A549 treated with AZD2906 at 1 μM for 4 hours (cell line): Measurements from ENCODE around the gene RNF183. TPM values are rescaled to one million over a fixed set of nuclear protein-coding genes. Genes with fewer than 3 reads are reported as not detected.

ENCODE experiments used
- total RNA-seq: library from RNA; stranded (reverse); fragments of 200-300 nt; extraction: Qiagen RNA extraction; gene quantifications from 5 replicates; pipeline ENCODE4 v1.2.3, GENCODE V29; 2022

The RNF183 gene, protein sequence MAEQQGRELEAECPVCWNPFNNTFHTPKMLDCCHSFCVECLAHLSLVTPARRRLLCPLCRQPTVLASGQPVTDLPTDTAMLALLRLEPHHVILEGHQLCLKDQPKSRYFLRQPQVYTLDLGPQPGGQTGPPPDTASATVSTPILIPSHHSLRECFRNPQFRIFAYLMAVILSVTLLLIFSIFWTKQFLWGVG
- 0.10 to 0.19 TPM in 2 of 5 replicates, not detected in the others for total RNA-seq

DNA sequence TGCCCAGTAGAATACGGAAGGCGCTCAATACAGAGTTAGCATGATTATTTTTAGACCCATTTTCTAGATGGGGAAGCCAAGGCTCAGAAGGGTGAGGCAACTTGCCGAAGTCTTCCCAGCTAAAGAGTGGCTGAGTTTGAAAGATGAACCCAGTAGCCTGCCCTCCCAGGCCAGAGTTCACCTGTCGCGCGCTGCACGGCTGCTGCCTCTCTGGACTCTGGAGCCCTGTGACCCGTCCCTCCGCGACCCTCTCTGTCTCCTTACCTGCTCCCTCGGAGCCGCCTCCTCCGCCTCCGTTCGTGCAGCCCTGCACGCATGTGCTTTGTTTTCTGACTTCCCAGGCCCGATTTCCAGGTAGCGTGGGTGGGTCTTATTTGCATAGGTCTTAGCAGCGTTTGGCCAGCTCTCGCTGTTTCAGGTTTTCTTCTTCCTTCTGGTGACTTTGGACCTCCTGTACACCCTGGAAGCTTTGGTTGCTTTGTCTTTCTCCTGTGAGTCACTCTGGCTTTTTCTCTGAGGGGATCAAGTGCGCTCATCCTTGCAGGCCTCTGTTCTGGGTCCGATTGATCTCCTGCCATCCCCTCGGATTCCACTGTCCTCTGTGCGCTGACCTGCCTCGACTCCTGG, at the start of gene RNF183:
Gene RNF183, minus strand, starts transcription at position 585 of the 627 bp plus-strand sequence. CDS start 5,192 bp downstream, outside the sequence.

DNA sequence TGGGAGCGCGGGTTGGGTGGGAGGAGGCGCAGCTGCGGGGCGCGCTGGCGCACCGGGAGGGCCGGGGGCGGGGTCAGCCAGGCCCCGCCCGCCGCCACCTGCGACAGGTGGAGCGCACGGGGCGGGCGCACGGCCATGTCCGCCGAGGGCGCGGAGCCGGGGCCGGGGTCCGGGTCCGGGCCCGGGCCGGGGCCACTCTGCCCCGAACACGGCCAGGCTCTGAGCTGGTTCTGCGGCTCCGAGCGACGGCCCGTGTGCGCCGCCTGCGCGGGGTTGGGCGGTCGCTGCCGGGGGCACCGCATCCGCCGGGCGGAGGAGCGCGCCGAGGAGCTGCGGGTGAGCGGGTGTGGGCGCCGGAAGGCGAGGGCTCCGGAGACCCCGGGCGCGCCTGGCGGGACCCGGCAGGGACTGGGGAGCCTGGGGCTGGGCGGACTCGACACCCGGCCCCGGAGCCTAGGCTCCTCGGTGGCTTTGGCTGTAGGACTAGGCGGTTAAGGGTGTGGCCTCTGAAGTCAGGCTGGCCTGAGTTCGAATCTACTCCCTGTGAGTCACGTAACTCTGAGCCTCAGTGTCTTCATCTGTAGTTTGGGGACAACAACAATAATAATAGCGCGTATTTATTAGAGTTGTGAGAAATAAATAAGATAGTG, 46.4 kb upstream of the RNF183 start, which contains the start of gene BSPRY:
Gene BSPRY, plus strand, starts transcription at position 97 of the 650 bp plus-strand sequence. Its CDS starts 39 bp downstream, at position 136.

DNA sequence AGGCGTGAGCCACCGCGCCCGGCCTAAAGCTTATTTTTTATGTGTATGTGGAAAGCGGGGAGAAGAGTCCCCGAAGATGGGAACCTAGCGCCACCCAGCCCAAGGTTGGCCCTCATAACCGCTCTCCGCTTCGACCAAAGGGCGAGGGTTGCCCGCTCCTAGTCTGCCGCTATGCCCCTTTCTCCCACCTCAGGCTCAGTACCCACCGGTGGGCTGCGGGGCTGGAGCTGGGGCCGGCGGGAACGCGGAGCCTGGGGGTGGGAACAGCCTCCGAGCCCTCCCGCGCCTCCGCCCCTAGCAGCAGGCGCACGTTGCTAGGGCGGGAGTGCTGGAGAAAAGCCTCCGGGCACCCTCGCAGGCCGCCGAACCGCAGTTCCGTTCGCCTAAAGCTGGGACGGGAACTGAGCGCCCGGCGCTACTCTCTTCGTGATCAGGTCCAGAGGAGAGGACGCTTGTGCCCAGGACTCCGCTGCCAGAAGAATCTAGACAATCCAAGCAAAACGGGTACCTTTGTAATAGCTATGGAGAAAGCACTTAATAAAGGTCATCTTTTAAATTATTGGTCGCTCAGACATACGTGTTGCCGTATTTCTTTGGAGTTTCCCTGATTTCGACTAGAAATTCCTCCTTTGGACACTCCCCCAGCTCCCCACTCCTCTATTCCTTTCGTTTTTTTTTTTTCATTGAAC, 37.0 kb upstream of the RNF183 start, which contains the start of gene WDR31:
Gene WDR31, minus strand, starts transcription at position 265 of the 689 bp plus-strand sequence. CDS start 8,253 bp downstream, outside the sequence.

DNA sequence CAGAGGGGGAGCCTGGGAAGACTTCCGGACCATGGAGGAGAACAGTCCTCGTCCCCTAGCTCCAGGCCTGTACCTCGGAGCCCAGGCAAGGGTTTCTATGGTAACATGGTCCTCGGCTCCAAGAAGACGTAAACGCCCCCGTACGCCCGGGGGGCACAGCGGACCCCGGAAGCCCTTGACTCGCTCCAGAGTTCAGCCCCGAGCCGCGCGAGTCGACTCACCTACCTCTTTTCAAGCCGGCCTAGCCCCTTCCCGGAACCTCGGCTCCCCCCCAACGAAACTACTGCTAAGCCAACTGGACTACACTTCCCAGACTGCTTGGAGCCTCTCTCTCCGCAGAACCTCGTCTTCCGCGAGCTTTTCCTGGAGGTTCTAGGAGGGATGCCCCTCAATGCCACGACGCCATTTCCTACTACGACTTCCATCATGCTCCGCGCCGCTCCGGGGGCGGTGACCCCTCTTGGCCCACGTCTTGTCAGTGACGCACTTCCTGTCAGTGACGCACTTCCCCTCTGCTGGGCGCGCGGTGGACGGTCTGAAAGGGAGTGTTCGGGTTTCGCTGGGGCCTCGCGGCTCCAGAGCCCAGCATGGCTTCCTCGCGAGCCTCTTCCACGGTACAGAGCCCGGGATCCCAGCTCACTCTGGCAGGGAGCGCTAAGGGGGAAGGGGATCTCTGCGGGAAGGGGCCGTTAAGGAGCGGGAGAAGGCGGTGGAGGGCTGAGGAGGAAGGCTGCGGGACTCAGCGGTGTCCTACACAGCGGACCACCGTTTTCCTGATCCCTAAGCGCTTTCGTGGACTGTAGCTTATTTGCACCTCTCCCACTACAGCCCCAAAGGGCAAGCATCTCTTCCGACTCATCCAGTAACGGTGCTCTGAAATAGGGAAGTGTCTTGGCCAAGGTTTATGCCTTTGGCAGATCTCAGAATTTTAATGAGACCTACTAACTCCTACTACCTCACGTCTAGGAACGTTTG, 27.7 kb downstream of the RNF183 start, which contains the start of the genes CDC26 and PRPF4:
Gene CDC26, minus strand, starts transcription at position 416 of the 975 bp plus-strand sequence. CDS start 3,065 bp downstream, outside the sequence.
Gene PRPF4, plus strand, starts transcription at position 502 of the 975 bp plus-strand sequence. Its CDS starts 86 bp downstream, at position 588.

Other genes with a start within 250 kb of the RNF183 start
- 1.4 to 2.4 TPM (median 1.7 TPM) in 5 replicates for gene ZFP37, start 246.7 kb downstream of the RNF183 start, total RNA-seq
- 7.7 to 8.5 TPM (median 8.0 TPM) in 5 replicates for gene SLC31A2, start 152.4 kb downstream of the RNF183 start, total RNA-seq
- gene FKBP15, start 82.1 kb downstream of the RNF183 start, total RNA-seq, result 15.9 to 17.3 TPM (median 16.3 TPM) in 5 replicates
- 16.9 to 21.8 TPM (median 17.7 TPM) in 5 replicates for gene SLC31A1, start 81.8 kb downstream of the RNF183 start, total RNA-seq
- 41.2 to 56.4 TPM (median 45.1 TPM) in 5 replicates for gene CDC26, start 27.8 kb downstream of the RNF183 start, total RNA-seq
- gene PRPF4, start 27.7 kb downstream of the RNF183 start, total RNA-seq, result 48.8 to 57.9 TPM (median 52.0 TPM) in 5 replicates
- gene WDR31, start 36.9 kb upstream of the RNF183 start, total RNA-seq, result 0.96 to 1.4 TPM (median 1.1 TPM) in 5 replicates
- gene BSPRY, start 46.2 kb upstream of the RNF183 start, total RNA-seq, result 0.07 to 0.12 TPM (median 0.09 TPM) in 5 replicates
- 20.3 to 24.8 TPM (median 22.6 TPM) in 5 replicates for gene HDHD3, start 73.6 kb upstream of the RNF183 start, total RNA-seq
- 12.9 to 17.1 TPM (median 14.3 TPM) in 5 replicates for gene ALAD, start 97.9 kb upstream of the RNF183 start, total RNA-seq
- gene POLE3, start 107.3 kb upstream of the RNF183 start, total RNA-seq, result 96.3 to 116 TPM (median 103 TPM) in 5 replicates
- gene C9orf43, start 107.4 kb upstream of the RNF183 start, total RNA-seq, result 0.30 to 0.73 TPM (median 0.54 TPM) in 5 replicates
- gene RGS3, start 160.4 kb upstream of the RNF183 start, total RNA-seq, result 13.8 to 18.1 TPM (median 16.2 TPM) in 5 replicates